HCT116 (cell line): ENCODE data around the gene TWSG1. TPM values are rescaled to one million over a fixed set of nuclear protein-coding genes. Genes with fewer than 3 reads are reported as not detected.

ENCODE experiments used
- ATAC-seq: fragments of 200-7000 bp; cut with Tn5 transposase; 2 replicates; pipeline ENCODE4 v1.9.1; 2020; ENCODE audit warnings: mild to moderate bottlenecking, moderate library complexity
- BruUV-seq: library from RNA; stranded (reverse); fragments of 400-500 nt; replicated peaks from 2 replicates; lab custom pipeline; 2021; lab: Mats Ljungman, UMichigan
- CTCF ChIA-PET: fragments of 300-600 bp; sonication (Branson Sonifier 250); formaldehyde crosslinking; loops from one replicate; lab custom pipeline; 2021; ENCODE audit warnings: antibody characterized with exemption; lab: Charles Lee
- POLR2A ChIA-PET: fragments of 300-600, 350-600 bp; sonication (Branson Sonifier 250); formaldehyde crosslinking; loops from one replicate; lab custom pipeline; 2021; ENCODE audit warnings: antibody characterized with exemption; lab: Charles Lee
- RAD21 ChIA-PET, 2 experiments: fragments of 300-600 bp; sonication (Branson Sonifier 250); formaldehyde crosslinking; loops; one replicate each; lab custom pipeline; 2023; ENCODE audit warnings: low total read pairs in 2 of 2; ENCODE audit not compliant: uncharacterized antibody in 2 of 2, unreplicated experiment in 2 of 2, low non-redundant PET in 1 of 2; lab: Charles Lee
- DNase-seq: peaks from one replicate; pipeline ENCODE4 v3.0.0-alpha.2; 2010; ENCODE audit warnings: low read depth, low spot score
- H2AFZ ChIP-seq: fragments of 200-600 bp; shearing (Covaris generic), sonication (generic); 2 replicates; pipeline ENCODE4 v1.6.1; 2017; ENCODE audit warnings: low read depth, mixed run types, mixed read lengths, antibody characterized with exemption, low read length; ENCODE audit not compliant: poor library complexity, severe bottlenecking
- H3K27ac ChIP-seq: 2 replicates; pipeline ENCODE4 v1.5.1; 2012; ENCODE audit warnings: low read depth, low read length
- H3K27me3 ChIP-seq: fragments of 200-600 bp; sonication (generic); 2 replicates; pipeline ENCODE4 v1.6.1; 2016; ENCODE audit warnings: mixed run types, low read length, mixed read lengths; ENCODE audit not compliant: insufficient read depth
- H3K36me3 ChIP-seq, 2 experiments: fragments of 200-500 bp in 1 of 2; fragments of 200-600 bp in 1 of 2; sonication (Bioruptor generic) in 1 of 2; sonication (generic) in 1 of 2; 2 replicates each; pipeline versions ENCODE4 v1.5.1 to v1.6.1; 2014 to 2016; ENCODE audit warnings: low read length in 2 of 2, inconsistent platforms in 1 of 2, mixed read lengths in 1 of 2, mixed run types in 1 of 2; ENCODE audit not compliant: insufficient read depth in 2 of 2, control insufficient read depth in 1 of 2
- H3K4me1 ChIP-seq, 2 experiments: fragments of 200-600 bp in 1 of 2; sonication (generic) in 1 of 2; 2 replicates each; pipeline versions ENCODE4 v1.5.1 to v1.6.1; 2012 to 2017; ENCODE audit warnings: low read length in 2 of 2, inconsistent platforms in 1 of 2, mild to moderate bottlenecking in 1 of 2, mixed read lengths in 1 of 2, mixed run types in 1 of 2, moderate library complexity in 1 of 2; ENCODE audit not compliant: insufficient read depth in 2 of 2, control insufficient read depth in 1 of 2
- H3K4me2 ChIP-seq: fragments of 200-600 bp; sonication (generic); 2 replicates; pipeline ENCODE4 v1.6.1; 2017; ENCODE audit warnings: mixed run types, low read length, mixed read lengths
- H3K4me3 ChIP-seq, 2 experiments: fragments of 200-600 bp in 1 of 2; sonication (generic) in 1 of 2; replicated peaks in 1 of 2; 2 replicates each; pipeline ENCODE4 v1.5.1; 2011 to 2016; ENCODE audit warnings: low read length in 2 of 2, control low read depth in 1 of 2, low read depth in 1 of 2, mild to moderate bottlenecking in 1 of 2, mixed read lengths in 1 of 2, mixed run types in 1 of 2
- H3K79me2 ChIP-seq: fragments of 200-600 bp; sonication (generic); 2 replicates; pipeline ENCODE4 v1.6.1; 2017; ENCODE audit warnings: mild to moderate bottlenecking, mixed run types, low read length, moderate library complexity, mixed read lengths; ENCODE audit not compliant: insufficient read depth
- H3K9ac ChIP-seq: fragments of 200-600 bp; sonication (generic); 2 replicates; pipeline ENCODE4 v1.6.1; 2016; ENCODE audit warnings: low read length, mixed read lengths
- H3K9me2 ChIP-seq: fragments of 200-600 bp; sonication (generic), shearing (Covaris generic); 2 replicates; pipeline ENCODE4 v1.6.1; 2017; ENCODE audit warnings: mixed run types, mild to moderate bottlenecking, moderate library complexity; ENCODE audit not compliant: insufficient read depth
- H3K9me3 ChIP-seq, 2 experiments: fragments of 200-500 bp in 1 of 2; fragments of 200-600 bp in 1 of 2; sonication (Bioruptor generic) in 1 of 2; sonication (generic) in 1 of 2; 2 replicates each; pipeline ENCODE4 v1.6.1; 2014 to 2017; ENCODE audit warnings: low read length in 2 of 2, mixed read lengths in 2 of 2, inconsistent platforms in 1 of 2, low read depth in 1 of 2, mild to moderate bottlenecking in 1 of 2, mixed run types in 1 of 2, moderate library complexity in 1 of 2; ENCODE audit not compliant: control insufficient read depth in 1 of 2, insufficient read depth in 1 of 2
- H4K20me1 ChIP-seq: fragments of 200-600 bp; sonication (generic), shearing (Covaris generic); 2 replicates; pipeline ENCODE4 v1.6.1; 2017; ENCODE audit warnings: mixed run types, mild to moderate bottlenecking, moderate library complexity; ENCODE audit not compliant: insufficient read depth
- ATF3 ChIP-seq: IDR thresholded peaks from 2 replicates; pipeline ENCODE4 v1.6.1; 2012
- EGR1 ChIP-seq: IDR thresholded peaks from 2 replicates; pipeline ENCODE4 v1.6.1; 2012; ENCODE audit warnings: low read depth
- ELF1 ChIP-seq: IDR thresholded peaks from 2 replicates; pipeline ENCODE4 v1.6.1; 2012; ENCODE audit warnings: low read depth, borderline replicate concordance
- EZH2 ChIP-seq: fragments of 200-600 bp; sonication (generic); IDR thresholded peaks from 2 replicates; pipeline ENCODE4 v1.6.1; 2017; ENCODE audit warnings: antibody characterized with exemption, mixed run types
- EZH2phosphoT487 ChIP-seq: fragments of 200-600 bp; IDR thresholded peaks from 2 replicates; pipeline ENCODE4 v1.6.1; 2018; ENCODE audit warnings: antibody characterized with exemption, borderline replicate concordance
- JUND ChIP-seq: IDR thresholded peaks from 2 replicates; pipeline ENCODE4 v1.6.1; 2012
- MAX ChIP-seq: IDR thresholded peaks from 2 replicates; pipeline ENCODE4 v1.6.1; 2012
- POLR2A ChIP-seq: IDR thresholded peaks from 2 replicates; pipeline ENCODE4 v1.7.0; 2011; ENCODE audit warnings: borderline replicate concordance; ENCODE audit not compliant: insufficient read depth, insufficient read length; ENCODE audit errors: extremely low read depth
- POLR2AphosphoS5 ChIP-seq: IDR thresholded peaks from 2 replicates; pipeline ENCODE4 v1.6.1; 2011; ENCODE audit warnings: mild to moderate bottlenecking, low read depth, low read length, moderate library complexity
- RAD21 ChIP-seq: IDR thresholded peaks from 2 replicates; pipeline ENCODE4 v1.6.1; 2012; ENCODE audit warnings: low read depth, mild to moderate bottlenecking
- SIN3A ChIP-seq: IDR thresholded peaks from 2 replicates; pipeline ENCODE4 v1.6.1; 2012; ENCODE audit warnings: low read depth
- SRF ChIP-seq: IDR thresholded peaks from 2 replicates; pipeline ENCODE4 v1.6.1; 2012; ENCODE audit warnings: low read depth
- TCF7L2 ChIP-seq: IDR thresholded peaks from 2 replicates; pipeline ENCODE4 v1.7.0; 2011; ENCODE audit warnings: borderline replicate concordance, inconsistent platforms; ENCODE audit not compliant: insufficient read depth, insufficient read length; ENCODE audit errors: extremely low read depth
- YY1 ChIP-seq: IDR thresholded peaks from 2 replicates; pipeline ENCODE4 v1.6.1; 2011; ENCODE audit warnings: low read length, low read depth, moderate library complexity, mild to moderate bottlenecking; ENCODE audit not compliant: insufficient replicate concordance; ENCODE audit errors: extremely low read depth
- ZBTB33 ChIP-seq: IDR thresholded peaks from 2 replicates; pipeline ENCODE4 v1.6.1; 2011; ENCODE audit warnings: mild to moderate bottlenecking, low read length, moderate library complexity; ENCODE audit not compliant: insufficient replicate concordance; ENCODE audit errors: extremely low read depth
- ZFX ChIP-seq: fragments of 450-650 bp; IDR thresholded peaks from 2 replicates; pipeline ENCODE4 v1.6.1; 2017
- ZNF274 ChIP-seq: fragments of 200-500 bp; sonication (Bioruptor generic); IDR thresholded peaks from 2 replicates; pipeline ENCODE4 v1.6.1; 2014; ENCODE audit warnings: mild to moderate bottlenecking, low read depth, low read length, inconsistent platforms
- intact Hi-C: fragments of 100-400 bp; cut with micrococcal nuclease; formaldehyde crosslinking; loops from 2 replicates; pipeline ENCODE4 v1.10.0; 2022
- total RNA-seq: library from RNA; stranded (reverse); gene quantifications from one replicate; pipeline ENCODE4 v1.2.1, GENCODE V29; 2021; ENCODE audit not compliant: unreplicated experiment

TWSG1 gene
- total RNA-seq, 1 experiment from 2014 or later: 35.7 TPM

- ChIA-PET POLR2A (no interaction called here), CTCF (no interaction called here), RAD21 (no interaction called here)
- H3K9me2 ChIP-seq: no peaks in the 10 kb centered on the region
- BruUV-seq: no TSS peak
- no peaks in the 10 kb centered on the region for H3K36me3 ChIP-seq
- H3K4me3 ChIP-seq: no peak overlapping the region
- H3K9ac ChIP-seq: no peak overlapping the region
- TF ChIP-seq EZH2 (no peak), ZFX (no peak), EGR1 (no peak), RAD21 (no peak), ZNF274 (no peak), SIN3A (no peak), YY1 (no peak), SRF (no peak), JUND (no peak), POLR2A (no peak), ELF1 (no peak), EZH2phosphoT487 (no peak), ZBTB33 (no peak), MAX (no peak), POLR2AphosphoS5 (no peak), ATF3 (no peak), TCF7L2 (no peak)
- no peak overlapping the region for H3K4me2 ChIP-seq
- no peaks in the 10 kb centered on the region for H3K9me3 ChIP-seq
- no peak for ATAC-seq
- intact Hi-C loops: no loop called here
- H3K79me2 ChIP-seq: no peaks in the 10 kb centered on the region
- H2AFZ ChIP-seq: no peak overlapping the region
- no peak for DNase-seq
- no peak overlapping the region for H3K27ac ChIP-seq
- H3K4me1 ChIP-seq: no peaks in the 10 kb centered on the region
- no peaks in the 10 kb centered on the region for H4K20me1 ChIP-seq
- no peaks in the 10 kb centered on the region for H3K27me3 ChIP-seq
Measured at GRCh38 chr18:9379118-9379517, 44.5 kb downstream of the TWSG1 start.
